HepG2 (cell line): ENCODE measurements around the gene GOLT1A.

Experiments used
- AGO1 ChIP-seq: fragments of 200-400 bp; formaldehyde crosslinking; IDR thresholded peaks from 2 replicates; pipeline ENCODE4 v1.6.1; 2017; ENCODE audit warnings: mild to moderate bottlenecking, low read depth, low read length, moderate library complexity; ENCODE audit not compliant: poor library complexity, severe bottlenecking
- FOXK1 ChIP-seq: sonication (generic); formaldehyde crosslinking; IDR thresholded peaks from 2 replicates; pipeline ENCODE4 v1.4.0; 2020; ENCODE audit warnings: low read depth, missing genetic modification reagents, borderline replicate concordance
- MATR3 ChIP-seq: sonication (generic); formaldehyde crosslinking; IDR thresholded peaks from 2 replicates; pipeline ENCODE4 v1.4.0; 2020; ENCODE audit warnings: missing genetic modification reagents
- NPAS2 ChIP-seq: sonication (generic); formaldehyde crosslinking; IDR thresholded peaks from 2 replicates; pipeline ENCODE4 v1.8.0; 2022; ENCODE audit warnings: mild to moderate bottlenecking, missing genetic modification reagents, borderline replicate concordance
- PATZ1 ChIP-seq: sonication (generic); formaldehyde crosslinking; IDR thresholded peaks from 2 replicates; pipeline ENCODE4 v1.4.0; 2020; ENCODE audit warnings: missing genetic modification reagents
- PLRG1 ChIP-seq: fragments of 450-650 bp; conservative IDR thresholded peaks from 2 replicates; pipeline ENCODE4 v1.6.1; 2016
- PLSCR1 ChIP-seq: sonication (generic); formaldehyde crosslinking; IDR thresholded peaks from 2 replicates; pipeline ENCODE4 v1.5.0; 2020; ENCODE audit warnings: missing genetic modification reagents, mild to moderate bottlenecking, borderline replicate concordance
- RBM22 ChIP-seq: fragments of 200-400 bp; formaldehyde crosslinking; optimal IDR thresholded peaks from 2 replicates; pipeline ENCODE3; 2017; ENCODE audit warnings: mild to moderate bottlenecking, low read length, moderate library complexity
- ZNF317 ChIP-seq: sonication (generic); formaldehyde crosslinking; IDR thresholded peaks from 2 replicates; pipeline ENCODE4 v1.5.0; 2020; ENCODE audit warnings: mild to moderate bottlenecking, missing genetic modification reagents
- ZNF512 ChIP-seq: sonication (generic); formaldehyde crosslinking; IDR thresholded peaks from 2 replicates; pipeline ENCODE4 v1.4.0; 2020; ENCODE audit warnings: mild to moderate bottlenecking, missing genetic modification reagents
- ZNF598 ChIP-seq: sonication (generic); formaldehyde crosslinking; IDR thresholded peaks from 2 replicates; pipeline ENCODE4 v1.5.1; 2020; ENCODE audit warnings: mild to moderate bottlenecking, missing genetic modification reagents, borderline replicate concordance

- TF ChIP-seq ZNF512 (CRISPR knock-in tag) (no peak), PLRG1 (no peak), ZNF317 (CRISPR knock-in tag) (no peak), MATR3 (no peak), RBM22 (no peak), AGO1 (no peak), PATZ1 (CRISPR knock-in tag) (no peak), ZNF598 (CRISPR knock-in tag) (no peak), PLSCR1 (no peak), NPAS2 (no peak), FOXK1 (CRISPR knock-in tag) (no peak)
Measured at GRCh38 chr1:204188959-204189639, 24.7 kb downstream of the GOLT1A start.
